Stimulated activated naive CD4-positive, alpha-beta T cell (primary cell): Measurements from ENCODE around the gene SERINC2.
A peak's percentile ranks its signal among the peaks of the same experiment; 100 is the strongest.

ENCODE experiments used
- DNase-seq, 6 experiments: peaks; one replicate each; lab custom pipeline; 2025; lab: John Stamatoyannopoulos, UW

Gene SERINC2

GRCh38 chr1:31412732-31413404 lies at the start of gene SERINC2:
Gene SERINC2, plus strand, starts transcription at chr1:31413213. Its CDS starts 53 bp downstream, at chr1:31413266.
- DNase-seq = peak in 4 of 6 experiments; percentile 5 to 35 (median 28)

GRCh38 chr1:31364561-31365250 lies 48.3 kb upstream of the SERINC2 start:
- no peak for DNase-seq

- no peak for DNase-seq
Measured at GRCh38 chr1:31366796-31367195, 46.2 kb upstream of the SERINC2 start.

GRCh38 chr1:31368611-31369107 lies 44.4 kb upstream of the SERINC2 start:
- no peak for DNase-seq

- no peak for DNase-seq
Measured at GRCh38 chr1:31370021-31370420, 43.0 kb upstream of the SERINC2 start.

- DNase-seq = no peak
Measured at GRCh38 chr1:31370565-31370964, 42.4 kb upstream of the SERINC2 start.

GRCh38 chr1:31371121-31371959 lies 41.7 kb upstream of the SERINC2 start:
- DNase-seq = no peak

- DNase-seq = no peak
Measured at GRCh38 chr1:31372051-31372450, 41.0 kb upstream of the SERINC2 start.

GRCh38 chr1:31372751-31373055 lies 40.3 kb upstream of the SERINC2 start:
- no peak for DNase-seq

- peak in 1 of 6 experiments; percentile 32 for DNase-seq
Measured at GRCh38 chr1:31373056-31373896, 39.7 kb upstream of the SERINC2 start, which contains the start of gene FABP3. Gene FABP3, minus strand, starts transcription at chr1:31373076. Its CDS starts 62 bp downstream, at chr1:31373014.

- peak in 2 of 6 experiments; percentile 5 to 32 for DNase-seq
Measured at GRCh38 chr1:31373897-31374486, 39.0 kb upstream of the SERINC2 start.

- no peak for DNase-seq
Measured at GRCh38 chr1:31374511-31375196, 38.4 kb upstream of the SERINC2 start.

GRCh38 chr1:31376375-31377134 lies 36.5 kb upstream of the SERINC2 start:
- no peak for DNase-seq

GRCh38 chr1:31377364-31377863 lies 35.6 kb upstream of the SERINC2 start:
- no peak for DNase-seq

- no peak for DNase-seq
Measured at GRCh38 chr1:31378001-31378400, 35.0 kb upstream of the SERINC2 start.

GRCh38 chr1:31380181-31380580 lies 32.8 kb upstream of the SERINC2 start:
- DNase-seq = no peak

GRCh38 chr1:31381394-31382294 lies 31.4 kb upstream of the SERINC2 start:
- no peak for DNase-seq

GRCh38 chr1:31382379-31382989 lies 30.5 kb upstream of the SERINC2 start:
- DNase-seq = no peak
